NCI-H2171 treated with DMSO at 0.1 percent for 48 hours (cell line): Measurements from ENCODE around the gene ADAMTS15.

ENCODE experiments used
- DNase-seq: peaks from one replicate; lab custom pipeline; 2025; lab: John Stamatoyannopoulos, UW

Gene ADAMTS15

DNA sequence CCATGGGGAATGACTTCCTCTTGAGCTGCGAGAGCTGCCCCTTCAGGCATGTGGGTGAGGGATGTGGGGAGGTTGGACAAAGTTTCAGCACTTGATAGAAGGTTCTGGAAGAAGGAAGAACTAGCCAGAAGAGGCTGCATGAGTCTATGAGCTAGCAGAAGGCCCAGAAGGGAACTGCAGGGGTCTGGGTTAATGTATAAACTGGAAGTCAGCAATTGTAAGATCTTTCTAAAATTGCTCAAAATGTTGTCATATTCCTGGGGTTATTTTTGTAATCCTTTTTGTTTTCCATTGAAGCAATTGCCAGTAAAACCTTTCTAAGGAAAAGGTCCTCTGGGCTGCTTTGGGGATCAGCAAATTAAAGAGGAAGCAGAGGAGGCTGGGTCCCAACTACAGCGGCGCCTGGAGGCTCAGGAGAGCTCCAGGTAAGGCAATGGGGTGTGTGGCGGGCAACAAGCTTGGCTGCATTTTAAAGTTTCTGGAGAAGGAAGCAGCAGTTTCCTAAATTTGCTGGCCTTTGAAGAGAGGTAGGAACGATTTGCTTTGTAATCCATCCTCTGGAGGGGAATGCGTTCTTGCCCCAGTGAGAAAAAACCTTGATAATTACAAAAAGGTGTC is 29.2 kb downstream of the ADAMTS15 start:
- DNase-seq = no peak

DNA sequence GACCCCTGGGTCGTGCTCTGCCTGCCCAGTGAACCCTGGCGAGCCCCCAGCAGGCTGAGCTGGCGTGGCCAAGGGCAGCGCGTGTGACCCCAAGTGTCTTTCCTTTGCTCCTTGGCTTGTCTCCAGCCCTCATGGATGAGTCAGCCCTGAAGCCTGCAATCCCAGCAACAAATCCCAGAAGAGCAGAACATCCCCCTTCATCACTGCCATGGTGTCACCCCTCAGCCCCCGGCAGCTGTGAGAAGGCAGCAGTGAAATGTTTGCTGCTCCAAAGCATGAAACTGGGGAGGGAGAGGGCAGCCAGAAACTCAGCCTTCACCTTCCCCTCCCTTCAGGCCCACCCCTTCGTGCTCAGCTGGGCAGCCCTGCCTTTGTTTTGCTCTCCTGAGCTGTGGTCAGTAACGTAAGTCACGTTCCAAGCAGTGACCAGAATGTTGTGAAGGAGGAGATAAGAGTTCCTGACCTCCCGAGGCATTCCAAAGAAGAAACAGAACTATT is 29.8 kb downstream of the ADAMTS15 start:
- no peak for DNase-seq

GRCh38 chr11:130478881-130479280 is 30.4 kb downstream of the ADAMTS15 start:
- DNase-seq = no peak

GRCh38 chr11:130480186-130480585 is 31.7 kb downstream of the ADAMTS15 start:
- DNase-seq = no peak

GRCh38 chr11:130480711-130481140 is 32.3 kb downstream of the ADAMTS15 start:
- no peak for DNase-seq

GRCh38 chr11:130483124-130483523 is 34.7 kb downstream of the ADAMTS15 start:
- DNase-seq = no peak

DNA sequence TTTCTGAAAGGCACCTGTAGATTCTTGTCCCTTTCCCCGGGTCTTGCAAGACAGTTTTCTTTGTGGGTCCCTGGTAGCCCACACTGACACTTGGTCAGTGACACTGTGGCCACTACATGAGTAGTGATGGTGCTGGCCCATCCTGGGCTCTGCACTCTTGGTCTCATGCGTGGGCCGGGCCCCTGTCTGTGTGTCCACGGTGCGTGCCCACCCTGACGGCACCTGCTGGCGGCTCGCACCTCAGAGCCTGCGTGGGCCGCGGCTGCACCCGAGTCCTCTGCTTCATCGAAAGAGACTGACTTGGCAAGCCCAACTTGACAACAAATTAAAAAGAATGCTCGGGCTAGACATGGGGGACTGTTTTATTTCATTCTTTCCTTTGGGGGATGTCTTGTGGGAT is 37.5 kb downstream of the ADAMTS15 start:
- no peak for DNase-seq

DNA sequence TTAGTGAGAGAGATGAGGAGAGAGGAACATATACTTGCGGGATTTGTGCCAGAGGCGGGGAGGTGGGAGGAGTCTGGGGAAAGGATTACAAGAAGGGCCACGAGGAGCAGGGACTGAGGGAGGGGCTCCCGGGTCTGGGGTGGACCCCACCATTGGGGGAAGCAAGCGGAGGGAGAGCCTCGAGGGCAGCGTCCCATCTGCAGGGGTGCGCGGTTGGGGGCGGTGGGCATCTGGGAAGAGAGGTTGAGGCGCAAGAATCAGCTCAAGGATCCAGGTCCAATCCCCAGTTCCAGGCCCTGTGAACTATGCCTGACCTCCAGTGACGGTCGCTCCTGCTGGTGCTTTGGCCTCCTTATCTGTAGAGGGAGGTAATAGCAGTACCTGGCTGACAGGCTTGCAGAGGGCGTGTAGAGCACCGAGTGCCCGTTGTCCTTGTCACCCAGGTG is 38.0 kb downstream of the ADAMTS15 start:
- no peak for DNase-seq

DNA sequence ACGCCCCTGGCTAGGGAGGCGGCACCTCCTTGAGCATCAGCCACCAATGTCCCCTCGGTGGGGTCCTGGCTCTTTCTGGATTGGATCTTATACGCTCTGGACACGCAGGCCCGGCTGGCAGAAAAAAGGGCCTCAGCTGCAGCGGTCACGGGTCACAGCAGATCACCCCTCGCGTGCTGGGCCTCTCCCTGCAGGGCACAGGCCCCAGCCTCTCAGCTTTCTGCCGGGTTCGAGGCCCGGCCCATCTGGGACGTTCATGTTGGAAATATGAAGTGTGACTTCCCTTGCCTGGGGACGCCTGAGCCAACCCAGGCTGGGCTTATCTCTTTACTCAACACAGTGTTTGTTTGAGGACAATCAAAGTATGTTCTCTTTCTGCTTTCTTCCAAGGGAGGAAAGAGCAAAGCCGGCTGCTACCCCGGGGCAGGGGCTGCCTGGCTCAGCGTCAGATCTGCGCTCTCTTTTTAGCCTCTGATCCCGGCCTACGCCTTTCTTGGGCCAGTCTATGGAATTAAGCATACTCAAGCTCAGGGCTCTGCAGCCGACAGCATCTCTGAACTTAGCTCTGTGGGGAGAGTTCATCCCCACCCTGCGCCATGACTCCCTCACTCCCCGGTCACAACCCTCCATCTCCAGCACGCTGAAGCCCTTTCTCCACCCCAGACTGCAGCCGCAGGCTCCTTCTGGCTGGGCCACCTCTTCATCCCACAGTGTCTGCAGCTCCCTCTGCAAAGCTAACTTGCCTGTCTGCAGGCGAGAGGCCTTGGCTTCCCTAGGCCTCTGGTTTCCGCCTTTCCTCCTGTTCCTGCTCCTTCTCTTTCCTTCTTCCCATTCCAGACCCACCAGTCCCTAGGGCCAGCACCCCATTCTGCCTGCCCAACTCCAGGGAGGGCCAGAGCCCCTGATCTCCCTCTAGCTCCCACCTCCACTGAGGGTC is 38.8 kb downstream of the ADAMTS15 start:
- DNase-seq = no peak

DNA sequence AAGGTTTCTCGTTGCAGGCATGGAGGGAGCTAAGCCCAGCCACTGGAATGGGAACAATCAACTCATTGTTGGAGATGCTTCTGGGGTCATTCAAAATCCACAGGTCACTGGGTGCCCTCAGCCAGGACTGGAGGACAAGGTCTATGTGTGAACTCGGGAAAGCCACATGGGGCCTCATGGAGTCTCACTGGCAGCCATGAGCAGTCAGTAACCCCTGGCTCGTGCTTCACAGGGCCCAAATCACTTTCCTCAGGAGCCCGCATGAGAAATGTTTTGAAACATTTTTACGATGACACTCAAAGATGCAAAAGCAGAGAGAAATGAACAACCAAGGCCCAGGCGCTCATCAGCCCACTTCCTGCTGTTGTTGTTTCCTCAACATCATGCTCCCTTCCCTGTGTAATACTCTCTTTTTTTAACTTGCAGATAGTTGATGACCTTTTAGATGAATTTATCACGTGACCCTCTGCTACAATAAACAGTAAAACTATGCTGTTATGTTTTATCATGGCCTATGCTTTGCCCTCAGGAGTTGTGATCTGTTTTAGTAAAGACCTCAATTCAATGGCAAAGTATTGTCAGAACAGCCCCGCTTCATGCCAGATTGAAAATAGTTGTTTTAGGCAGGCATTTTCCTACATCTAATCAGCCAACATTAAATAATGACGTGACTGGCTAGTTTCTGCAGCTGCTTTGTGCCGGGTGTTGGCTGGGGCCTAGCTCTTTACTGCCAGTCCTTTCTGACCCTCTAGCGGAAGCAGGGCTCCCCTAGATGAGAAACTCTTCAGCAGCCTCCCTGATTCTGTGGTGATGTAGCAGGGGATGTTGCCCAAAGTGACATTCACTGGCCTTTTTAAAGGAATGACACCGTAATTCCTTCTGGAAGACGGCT is 39.7 kb downstream of the ADAMTS15 start:
- no peak for DNase-seq

DNA sequence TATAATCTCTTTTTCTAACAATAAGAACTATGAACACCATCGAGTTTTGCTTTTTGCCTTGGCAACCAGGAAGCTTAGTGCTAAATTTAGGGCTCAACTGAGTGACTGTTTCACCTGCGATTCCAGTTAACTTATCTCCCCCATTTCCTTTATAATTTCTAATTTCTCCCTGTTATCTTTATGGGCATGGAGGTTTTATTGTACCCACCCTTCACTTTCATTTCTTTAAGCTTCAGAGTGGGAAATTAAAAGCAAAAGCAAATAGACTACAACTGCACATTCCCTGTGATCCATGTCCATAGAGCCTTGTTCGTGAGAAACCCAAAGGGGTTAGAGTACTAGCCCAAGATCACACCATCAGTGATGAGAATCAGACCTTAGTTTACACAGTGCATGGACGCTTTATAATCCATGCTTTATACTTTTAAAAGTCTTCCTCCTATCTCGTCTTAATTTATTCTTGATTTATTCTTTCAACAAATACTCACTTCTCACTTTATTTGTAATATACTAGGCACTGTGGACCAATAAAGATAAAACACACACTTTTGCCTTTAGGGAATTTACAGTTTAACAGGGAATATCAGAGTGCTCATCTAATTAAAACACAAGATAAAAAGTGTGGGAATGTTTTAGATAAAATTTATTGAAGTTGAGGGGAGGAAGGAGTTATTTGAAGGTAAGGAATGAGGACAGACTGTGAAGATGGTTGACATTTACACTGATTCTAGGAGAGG is 40.6 kb downstream of the ADAMTS15 start:
- DNase-seq = no peak

GRCh38 chr11:130489716-130490115 is 41.3 kb downstream of the ADAMTS15 start:
- no peak for DNase-seq

DNA sequence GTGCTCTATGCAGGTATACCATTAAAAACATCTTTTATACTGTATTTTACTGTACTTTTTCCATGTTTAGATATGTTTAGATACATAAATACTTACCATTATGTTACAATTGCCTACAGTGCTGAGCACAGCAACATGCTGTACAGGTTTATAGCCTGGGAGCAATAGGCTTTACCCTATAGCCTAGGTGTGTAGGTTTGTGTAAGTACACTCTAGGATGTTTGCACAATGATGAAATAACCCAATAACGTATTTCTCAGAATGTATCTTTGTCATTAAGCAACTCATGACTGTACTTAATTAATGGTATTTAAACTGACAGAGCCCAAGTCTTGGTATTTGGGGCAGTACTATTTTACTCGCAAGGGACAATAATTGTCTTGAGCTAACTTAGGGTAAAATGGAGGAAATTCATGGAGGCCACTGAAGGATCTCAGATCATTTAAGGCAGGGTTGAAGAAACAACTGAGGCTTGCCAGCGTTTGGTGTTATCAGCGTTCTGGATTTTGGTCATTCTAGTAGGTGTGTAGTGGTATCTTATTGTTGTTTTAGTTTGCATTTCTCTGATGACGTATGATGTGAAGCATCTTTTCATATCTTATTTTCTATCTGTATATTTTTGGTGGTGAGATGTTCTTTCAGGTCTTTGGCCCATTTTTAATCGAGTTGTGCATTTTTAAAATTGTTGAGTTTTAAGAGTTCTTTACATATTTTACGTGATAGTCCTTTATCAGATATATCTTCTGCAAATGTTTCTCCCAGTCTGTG is 42.4 kb downstream of the ADAMTS15 start:
- no peak for DNase-seq

GRCh38 chr11:130498181-130498580 is 49.7 kb downstream of the ADAMTS15 start:
- peak; percentile 9 for DNase-seq

DNA sequence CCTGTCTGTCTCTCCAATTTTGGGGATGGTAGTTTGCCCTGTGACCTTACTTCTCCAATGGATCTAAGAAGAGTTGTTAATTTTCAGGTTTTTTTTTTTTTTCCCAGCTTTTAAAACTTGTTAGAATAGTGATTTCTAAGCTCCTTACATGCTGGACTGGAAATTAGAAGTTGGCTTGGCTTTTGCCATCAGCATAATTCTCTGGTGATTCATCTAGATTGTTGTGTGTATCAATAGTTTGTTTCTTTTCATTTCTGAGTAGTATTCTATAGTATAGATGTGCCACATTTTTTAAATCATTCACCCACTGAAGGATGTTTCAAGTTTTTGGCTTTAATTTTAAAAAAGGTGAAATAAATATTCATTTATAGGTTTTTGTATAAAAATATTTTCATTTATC is 51.4 kb downstream of the ADAMTS15 start:
- DNase-seq = no peak

GRCh38 chr11:130504317-130504716 is 55.9 kb downstream of the ADAMTS15 start:
- no peak for DNase-seq

DNA sequence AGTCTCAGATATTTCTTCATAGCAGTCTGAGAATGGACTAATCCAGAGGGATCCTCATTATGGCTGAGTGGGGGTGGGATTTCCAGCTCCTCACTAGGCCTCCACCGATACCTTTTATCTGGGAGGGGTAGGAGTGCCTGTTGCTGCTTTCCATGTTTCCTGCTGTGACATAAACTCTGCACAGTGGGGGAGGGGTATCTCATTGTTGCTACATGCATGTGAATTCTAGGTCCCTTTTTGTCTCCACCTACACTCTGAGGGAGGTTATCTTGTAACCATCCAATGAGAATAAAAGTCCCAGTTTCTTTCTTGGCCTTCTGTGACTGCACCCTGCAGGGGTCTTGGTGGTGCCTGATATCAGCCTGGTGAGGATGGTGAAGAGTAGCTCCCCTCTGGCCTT is 60.5 kb downstream of the ADAMTS15 start:
- DNase-seq = no peak

DNA sequence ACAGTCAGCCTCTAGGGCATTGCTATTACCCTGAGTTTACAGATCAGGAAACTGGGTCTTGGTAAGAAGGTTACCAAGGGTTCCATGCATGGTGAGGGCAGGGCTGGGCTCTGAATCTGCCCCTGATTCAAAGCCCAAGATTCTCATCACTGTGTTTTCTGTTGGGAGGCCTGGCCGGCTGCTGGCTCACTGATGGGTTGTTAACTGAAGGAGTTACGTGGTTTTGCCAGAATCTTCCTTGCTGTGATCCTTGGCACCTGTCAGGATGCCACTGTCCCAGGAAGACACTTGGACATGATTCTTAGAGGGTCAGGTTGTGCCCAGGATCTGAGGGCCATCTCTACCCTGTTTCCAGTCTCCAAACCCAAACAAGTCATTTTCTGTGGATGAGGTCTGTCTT is 61.5 kb downstream of the ADAMTS15 start:
- no peak for DNase-seq

GRCh38 chr11:130510407-130511006 is 62.1 kb downstream of the ADAMTS15 start:
- DNase-seq = no peak

GRCh38 chr11:130511765-130512164 is 63.3 kb downstream of the ADAMTS15 start:
- no peak for DNase-seq
